Heart right ventricle (tissue), 16 donors: Measurements from ENCODE around the gene ABCF3. TPM values are rescaled to one million over a fixed set of nuclear protein-coding genes. Genes with fewer than 3 reads are reported as not detected.

Experiments used
- ATAC-seq, 8 donors: fragments of 200-7000 bp; cut with Tn5 transposase; one replicate each; pipeline ENCODE4 v1.9.1; 2020; ENCODE audit warnings: mild to moderate bottlenecking in 8 of 8, moderate library complexity in 8 of 8, moderate number of reproducible peaks in 1 of 8
- DNase-seq, 2 donors: peaks; one replicate each; pipeline ENCODE4 v3.0.0-alpha.2; 2020
- H3K27ac ChIP-seq, 10 donors: fragments of 200-600 bp; sonication (generic) in 2 of 10; one replicate each; pipeline versions ENCODE4 v1.5.0 to v1.8.0; 2020 to 2022; ENCODE audit warnings: mild to moderate bottlenecking in 3 of 10
- H3K27me3 ChIP-seq, 7 donors: fragments of 200-600 bp; one replicate each; pipeline ENCODE4 v1.8.0; 2021 to 2022; ENCODE audit warnings: mild to moderate bottlenecking in 2 of 7
- H3K36me3 ChIP-seq, 9 donors: fragments of 200-600 bp; sonication (generic) in 1 of 9; one replicate each; pipeline versions ENCODE4 v1.5.0 to v1.8.0; 2020 to 2022; ENCODE audit warnings: mild to moderate bottlenecking in 2 of 9
- H3K4me1 ChIP-seq, 9 donors: fragments of 200-600 bp; sonication (generic) in 1 of 9; one replicate each; pipeline versions ENCODE4 v1.5.0 to v1.8.0; 2020 to 2022; ENCODE audit warnings: mild to moderate bottlenecking in 4 of 9
- H3K4me3 ChIP-seq, 10 donors: fragments of 200-600 bp; sonication (generic) in 2 of 10; one replicate each; pipeline versions ENCODE4 v1.5.0 to v1.8.0; 2020 to 2022; ENCODE audit warnings: mild to moderate bottlenecking in 7 of 10, moderate library complexity in 2 of 10
- H3K9me3 ChIP-seq, 11 donors: fragments of 200-600 bp in 10 of 11; sonication (generic) in 2 of 11; one replicate each; pipeline versions ENCODE4 v1.5.0 to v1.8.0; 2013 to 2022; ENCODE audit warnings: mild to moderate bottlenecking in 2 of 11, control low read depth in 1 of 11, moderate library complexity in 1 of 11
- CTCF ChIP-seq, 9 donors: fragments of 200-600 bp; sonication (generic) in 2 of 9; IDR thresholded peaks; one replicate each; pipeline versions ENCODE4 v1.5.0 to v1.8.0; 2021 to 2022; ENCODE audit warnings: antibody characterized with exemption in 9 of 9, mild to moderate bottlenecking in 5 of 9, moderate library complexity in 1 of 9
- WGBS, 2 donors: extraction: QIAGEN DNeasy Blood & Tissue Kit; methylation state at CpG; one replicate each; pipeline ENCODE4 v1.1.7; 2013; ENCODE audit warnings: inconsistent platforms in 1 of 2; 5-methylcytosine and 5-hydroxymethylcytosine counted together
- intact Hi-C, 10 donors: fragments of 100-400 bp; cut with DNase I; formaldehyde crosslinking; loops; one replicate each; pipeline versions ENCODE4 v1.11.1 to v1.14.2; 2022
- polyA plus RNA-seq, 2 donors: library from polyadenylated mRNA; stranded (reverse); fragments of 200-250 nt; gene quantifications; one replicate each; pipeline ENCODE4 v1.2.3, GENCODE V29; 2013
- total RNA-seq, 10 donors: library from RNA; stranded (reverse); fragmentation: NEBNext Ultra II Directional in 3 of 10; extraction: Animal tissue kit (Norgen Biotek cat#: 25700) in 3 of 10; gene quantifications; one replicate each; pipeline versions ENCODE4 v1.2.1 to v1.2.4, GENCODE V29; 2021 to 2023
- donor health status: Arrhythmogenic right ventricular cardiomyopathy.
- donor health status: ischemic (EF 13 %, LVEDD 7.1; RV severe dilation, severe dysfunction).
- donor health status: healthy with polysubstance abuse.
- donor health status: DM: no; HTN: yes; CAD: no.
- donor health status: DM: no; HTN: no; CAD: no.
- donor health status: ischemic (EF 25% LVEDD 6.9; RV normal size, moderate dysfunction).
- donor health status: ischemic (EF 25% LVEDD 5.7; RV mildly dilated, moderate dysfunction).
- donor health status: healthy.
- donor health status: DM: yes; HTN: yes; CAD: no.
- donor health status: Ischemic cardiomyopathy.
- donor health status: ischemic (EF 35%, LVEDD 5.7; RV mildly dilated, moderate dysfunction).
- donor health status: nonischemic (EF 11% LVEDD 7.7; RV severe dilation, severe dysfunction).
- donor health status: DM: yes; HTN: yes; CAD: no.
- donor health status: PGD.
- donor health status: ischemic (EF 29% LVEDD 5.4; RV normal size, mild dysfunction).
- donor health status: nonischemic (EF 23%, LVEDD 6.1; RV moderate dilation, normal function).

The ABCF3 gene
- total and polyA plus RNA-seq, 12 donors, result 60.1 to 90.7 (median 73.3) TPM

GRCh38 chr3:184143327-184143726 lies 42.7 kb upstream of the ABCF3 start:
- peaks cover 0 to 10% (median 0%) of the 10 kb centered on the region in 9 donors for H3K4me1 ChIP-seq
- 86 to 93% methylated on average over 3 of the region's 3 CpGs for WGBS, 2 donors
- H3K27me3 ChIP-seq, result no peaks in the 10 kb centered on the region
- intact Hi-C loops, result loop anchor here in 4 of 10 donors (10.0 kb wide), 2 partner anchors 101 to 239 kb away; partner anchors contain the start of genes ALG3 (in 3 of the 4) and EEF1AKMT4 (in 3 of the 4)
- no peak overlapping the region for H3K27ac ChIP-seq
- peaks cover 11 to 85% (median 65%) of the 10 kb centered on the region in 9 donors for H3K36me3 ChIP-seq
- TF ChIP-seq CTCF (IDR thresholded peaks at IDR 0.05), result no peak
- no peak for DNase-seq
- no peak for ATAC-seq
- no peak overlapping the region for H3K4me3 ChIP-seq
- no peaks in the 10 kb centered on the region for H3K9me3 ChIP-seq

- Histone ChIP-seq H3K4me3 (no peak overlapping the region), H3K36me3 (peaks cover 11 to 73% (median 65%) of the 10 kb centered on the region in 9 donors), H3K4me1 (peaks cover 0 to 10% (median 0%) of the 10 kb centered on the region in 9 donors), H3K27ac (no peak overlapping the region), H3K9me3 (no peaks in the 10 kb centered on the region), H3K27me3 (no peaks in the 10 kb centered on the region)
- ATAC-seq (no peak), DNase-seq (no peak)
- 73 to 77% methylated on average over 5 of the region's 5 CpGs for WGBS, 2 donors
- TF ChIP-seq CTCF (IDR thresholded peaks at IDR 0.05), result no peak
- intact Hi-C loops, result loop anchor here in 4 of 10 donors (10.0 kb wide), 2 partner anchors 100 to 240 kb away; partner anchors contain the start of genes ALG3 (in 3 of the 4) and EEF1AKMT4 (in 3 of the 4)
Measured at GRCh38 chr3:184144505-184144904, 41.5 kb upstream of the ABCF3 start.

GRCh38 chr3:184145111-184145524 lies 40.9 kb upstream of the ABCF3 start:
- no peaks in the 10 kb centered on the region for H3K27me3 ChIP-seq
- WGBS, 2 donors, result 19 to 26% methylated on average over 4 of the region's 4 CpGs
- intact Hi-C loops, result loop anchor here in 6 of 10 donors (5.0 to 10.0 kb wide), 4 partner anchors 42 to 240 kb away; partner anchors contain the start of genes ALG3 (in 5 of the 6), EEF1AKMT4 (in 5 of the 6) and ABCF3 (in 2 of the 6)
- TF ChIP-seq CTCF (IDR thresholded peaks at IDR 0.05), result peak in 8 of 9 donors; percentile 18 to 56 (median 45)
- H3K9me3 ChIP-seq, result no peaks in the 10 kb centered on the region
- DNase-seq (peak; percentile 36 to 49), ATAC-seq (peak; percentile 45 to 78 (median 70))
- H3K4me3 ChIP-seq, result no peak overlapping the region
- H3K4me1 ChIP-seq, result peaks cover 0 to 10% (median 0%) of the 10 kb centered on the region in 9 donors
- peaks cover 11 to 67% (median 59%) of the 10 kb centered on the region in 9 donors for H3K36me3 ChIP-seq
- peak overlapping the region in 1 of 10 donors; percentile 25 for H3K27ac ChIP-seq

GRCh38 chr3:184145751-184146270 lies 40.2 kb upstream of the ABCF3 start:
- TF ChIP-seq CTCF (IDR thresholded peaks at IDR 0.05), result no peak
- Histone ChIP-seq H3K4me3 (no peak overlapping the region), H3K9me3 (no peaks in the 10 kb centered on the region), H3K27ac (peak overlapping the region in 1 of 10 donors; percentile 25), H3K27me3 (no peaks in the 10 kb centered on the region), H3K36me3 (peaks cover 11 to 60% (median 52%) of the 10 kb centered on the region in 9 donors), H3K4me1 (peaks cover 0 to 10% (median 0%) of the 10 kb centered on the region in 9 donors)
- WGBS, 2 donors, result 85 to 88% methylated on average over 8 of the region's 8 CpGs
- DNase-seq, result no peak
- intact Hi-C loops, result loop anchor here in 6 of 10 donors (5.0 to 10.0 kb wide), 4 partner anchors 41 to 241 kb away; partner anchors contain the start of genes ALG3 (in 5 of the 6), EEF1AKMT4 (in 5 of the 6) and ABCF3 (in 2 of the 6)
- no peak for ATAC-seq
